Upper lobe of left lung (tissue), 6 donors: ENCODE data around the gene RNASE1. TPM values are rescaled to one million over a fixed set of nuclear protein-coding genes. Genes with fewer than 3 reads are reported as not detected.

Experiments used
- ATAC-seq, 2 donors: fragments of 200-7000 bp; cut with Tn5 transposase; one replicate each; pipeline ENCODE4 v1.9.1; 2022; ENCODE audit warnings: mild to moderate bottlenecking in 2 of 2, moderate library complexity in 2 of 2; ENCODE audit not compliant: low FRiP score in 2 of 2
- DNase-seq, 2 donors: peaks; one replicate each; pipeline ENCODE4 v3.0.0-alpha.2; 2019 to 2020
- H3K27ac ChIP-seq, 4 donors: fragments of 200-600 bp; sonication (generic); one replicate each; pipeline ENCODE4 v1.5.1; 2016 to 2019
- H3K27me3 ChIP-seq, 4 donors: fragments of 200-600 bp; sonication (generic); one replicate each; pipeline ENCODE4 v1.5.1; 2017 to 2019
- H3K36me3 ChIP-seq, 4 donors: fragments of 200-600 bp; sonication (generic); one replicate each; pipeline ENCODE4 v1.5.1; 2016 to 2019
- H3K4me1 ChIP-seq, 4 donors: fragments of 200-600 bp; sonication (generic); one replicate each; pipeline ENCODE4 v1.5.1; 2018 to 2019
- H3K4me3 ChIP-seq, 4 donors: fragments of 200-600 bp; sonication (generic); one replicate each; pipeline ENCODE4 v1.5.1; 2017 to 2019; ENCODE audit warnings: mild to moderate bottlenecking in 2 of 4, moderate library complexity in 1 of 4
- H3K9me3 ChIP-seq, 4 donors: fragments of 200-600 bp; sonication (generic); one replicate each; pipeline ENCODE4 v1.5.1; 2018 to 2019
- EP300 ChIP-seq, 4 donors: sonication (generic); formaldehyde crosslinking; IDR thresholded peaks; one replicate each; pipeline ENCODE4 v1.5.1; 2017; ENCODE audit warnings: antibody characterized with exemption in 4 of 4, control low read depth in 2 of 4
- POLR2A ChIP-seq, 4 donors: fragments of 450-650 bp; IDR thresholded peaks; one replicate each; pipeline ENCODE4 v1.5.1; 2016 to 2017; ENCODE audit warnings: antibody characterized with exemption in 4 of 4, mild to moderate bottlenecking in 2 of 4
- POLR2AphosphoS5 ChIP-seq, 2 donors: sonication (generic); formaldehyde crosslinking; IDR thresholded peaks; one replicate each; pipeline ENCODE4 v1.5.1; 2017; ENCODE audit warnings: antibody characterized with exemption in 2 of 2
- WGBS, 2 donors: methylation state at CpG; one replicate each; pipeline ENCODE4 v1.1.5; 2017 to 2018; 5-methylcytosine and 5-hydroxymethylcytosine counted together
- total RNA-seq, 6 donors: library from RNA; depleted of rRNA in 4 of 6; stranded (reverse); fragments of >200 nt in 4 of 6; gene quantifications; one replicate each; pipeline versions ENCODE4 v1.1.0 to v1.2.1, GENCODE V29; 2016 to 2021
- TF ChIP-seq, protein P1 (sequence below), 6 experiments: fragments of 450-650 bp in 4 of 6; fragments of 200-600 bp in 2 of 6; sonication (generic) in 2 of 6; IDR thresholded peaks; one replicate each; pipeline ENCODE4 v1.5.1; 2016 to 2019; ENCODE audit warnings: antibody characterized with exemption in 6 of 6
- donor health status: DM: no; HTN: no; CAD: no; lungs with moderate emphysema.
- donor health status: DM: no; HTN: yes; CAD: no; lungs with severe emphysema.

The RNASE1 gene
- total RNA-seq = 1,000 to 10,000 TPM in 2 of 6 donors, 100 to 1,000 TPM in 4; 229 to 1,558 (median 860) TPM

DNA sequence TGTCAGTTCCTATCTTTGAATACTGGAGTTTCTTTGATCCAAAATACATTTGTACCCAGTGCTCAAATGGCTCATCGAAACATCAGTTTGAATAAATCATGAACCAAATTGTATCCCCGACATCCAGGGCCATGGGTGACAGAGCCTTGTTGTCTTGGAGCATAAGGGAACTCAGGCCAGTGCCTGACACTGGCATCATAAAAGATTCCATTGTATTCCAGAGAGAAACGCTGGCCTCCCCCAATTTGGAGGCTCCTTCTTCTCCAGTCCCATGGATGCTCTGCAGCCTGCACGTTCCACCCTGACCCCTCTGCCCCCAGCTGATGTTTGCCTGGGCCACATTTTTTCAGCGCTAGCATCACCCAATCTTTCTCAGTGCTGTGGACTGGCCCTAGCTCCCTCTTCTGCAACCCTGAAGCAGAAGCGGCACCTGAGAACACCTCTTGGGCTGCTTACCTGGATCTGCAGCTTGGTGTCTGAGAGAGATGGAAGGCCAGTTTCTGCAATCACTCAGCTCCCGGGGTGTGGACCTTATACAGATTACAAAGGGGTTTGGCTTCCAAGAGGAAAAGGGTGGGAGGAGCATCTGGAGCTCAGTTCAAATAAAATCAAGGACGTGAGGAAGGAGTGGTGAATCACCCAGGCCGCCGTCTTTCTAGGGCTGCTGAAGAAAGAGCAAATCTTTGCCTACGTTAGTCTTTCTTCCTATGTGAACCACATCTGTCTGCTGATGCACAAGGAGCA, at the start of gene RNASE1:
Gene RNASE1, minus strand, starts transcription at position 504 of the 744 bp plus-strand sequence. CDS start 776 bp downstream, outside the sequence.
- Histone ChIP-seq H3K36me3 (no peaks in the 10 kb centered on the region), H3K9me3 (no peaks in the 10 kb centered on the region), H3K4me3 (peak within 1 kb of the TSS; percentile 40 to 62 (median 56)), H3K27ac (peak within 1 kb of the TSS; percentile 80 to 90 (median 85)), H3K27me3 (no peaks in the 10 kb centered on the region), H3K4me1 (peaks cover 27 to 44% (median 38%) of the 10 kb centered on the region in 4 donors)
- WGBS, 2 donors = 34 to 53% methylated on average over 10 to 11 of the region's 11 CpGs
- ATAC-seq (peak; percentile 79 to 88), DNase-seq (peak in 1 of 2 donors; percentile 84)
- TF ChIP-seq POLR2AphosphoS5 (IDR thresholded peaks at IDR 0.05) = peak; percentile 42 to 84
- no peak for TF ChIP-seq EP300 (IDR thresholded peaks at IDR 0.05)
- peak in 3 of 4 donors; percentile 52 to 90 (median 64) for TF ChIP-seq POLR2A (IDR thresholded peaks at IDR 0.05)
- TF ChIP-seq, protein P1, sequence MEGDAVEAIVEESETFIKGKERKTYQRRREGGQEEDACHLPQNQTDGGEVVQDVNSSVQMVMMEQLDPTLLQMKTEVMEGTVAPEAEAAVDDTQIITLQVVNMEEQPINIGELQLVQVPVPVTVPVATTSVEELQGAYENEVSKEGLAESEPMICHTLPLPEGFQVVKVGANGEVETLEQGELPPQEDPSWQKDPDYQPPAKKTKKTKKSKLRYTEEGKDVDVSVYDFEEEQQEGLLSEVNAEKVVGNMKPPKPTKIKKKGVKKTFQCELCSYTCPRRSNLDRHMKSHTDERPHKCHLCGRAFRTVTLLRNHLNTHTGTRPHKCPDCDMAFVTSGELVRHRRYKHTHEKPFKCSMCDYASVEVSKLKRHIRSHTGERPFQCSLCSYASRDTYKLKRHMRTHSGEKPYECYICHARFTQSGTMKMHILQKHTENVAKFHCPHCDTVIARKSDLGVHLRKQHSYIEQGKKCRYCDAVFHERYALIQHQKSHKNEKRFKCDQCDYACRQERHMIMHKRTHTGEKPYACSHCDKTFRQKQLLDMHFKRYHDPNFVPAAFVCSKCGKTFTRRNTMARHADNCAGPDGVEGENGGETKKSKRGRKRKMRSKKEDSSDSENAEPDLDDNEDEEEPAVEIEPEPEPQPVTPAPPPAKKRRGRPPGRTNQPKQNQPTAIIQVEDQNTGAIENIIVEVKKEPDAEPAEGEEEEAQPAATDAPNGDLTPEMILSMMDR (IDR thresholded peaks at IDR 0.05) = no peak

DNA sequence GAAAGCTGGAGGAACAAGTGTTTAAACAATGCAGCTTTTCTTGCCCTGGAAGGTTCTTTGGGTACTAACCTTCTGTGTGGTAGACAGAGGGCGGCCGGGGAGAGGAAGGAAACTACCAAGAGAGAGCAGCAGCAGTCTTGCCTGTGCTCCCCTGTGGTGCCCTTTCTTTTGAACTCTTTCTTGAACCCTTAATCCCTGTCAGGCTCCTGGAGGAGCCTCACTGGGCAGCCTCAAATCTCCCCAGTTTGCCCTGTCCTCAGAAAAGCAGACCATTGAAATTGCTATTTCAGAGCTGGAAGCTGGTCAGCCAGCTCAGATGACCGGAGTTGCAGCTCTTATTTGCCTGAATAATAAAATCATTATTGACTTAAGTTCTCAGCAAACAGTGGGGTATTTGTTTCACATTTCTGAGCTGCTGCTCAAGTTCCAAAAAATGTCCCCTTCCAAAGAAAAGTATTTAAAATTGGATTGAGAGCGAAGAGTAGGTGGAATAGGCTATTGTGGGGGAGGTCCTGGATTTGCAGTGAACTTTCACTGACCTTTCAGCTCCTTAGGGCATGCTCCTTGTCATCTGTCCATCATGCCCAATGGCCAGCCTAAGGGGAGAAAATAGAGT, 46.4 kb upstream of the RNASE1 start:
- peaks cover 0 to 17% (median 10%) of the 10 kb centered on the region in 4 donors for H3K4me1 ChIP-seq
- DNase-seq = no peak
- no peaks in the 10 kb centered on the region for H3K9me3 ChIP-seq
- no peaks in the 10 kb centered on the region for H3K36me3 ChIP-seq
- TF ChIP-seq POLR2A (IDR thresholded peaks at IDR 0.05) (no peak), POLR2AphosphoS5 (IDR thresholded peaks at IDR 0.05) (no peak), EP300 (IDR thresholded peaks at IDR 0.05) (no peak)
- TF ChIP-seq, protein P1 (IDR thresholded peaks at IDR 0.05) = no peak
- no peaks in the 10 kb centered on the region for H3K27me3 ChIP-seq
- 27 to 64% methylated on average over 4 of the region's 4 CpGs for WGBS, 2 donors
- peak overlapping the region; percentile 22 to 66 (median 58) for H3K27ac ChIP-seq
- H3K4me3 ChIP-seq = no peak overlapping the region
- ATAC-seq = peak; percentile 36 to 64

DNA sequence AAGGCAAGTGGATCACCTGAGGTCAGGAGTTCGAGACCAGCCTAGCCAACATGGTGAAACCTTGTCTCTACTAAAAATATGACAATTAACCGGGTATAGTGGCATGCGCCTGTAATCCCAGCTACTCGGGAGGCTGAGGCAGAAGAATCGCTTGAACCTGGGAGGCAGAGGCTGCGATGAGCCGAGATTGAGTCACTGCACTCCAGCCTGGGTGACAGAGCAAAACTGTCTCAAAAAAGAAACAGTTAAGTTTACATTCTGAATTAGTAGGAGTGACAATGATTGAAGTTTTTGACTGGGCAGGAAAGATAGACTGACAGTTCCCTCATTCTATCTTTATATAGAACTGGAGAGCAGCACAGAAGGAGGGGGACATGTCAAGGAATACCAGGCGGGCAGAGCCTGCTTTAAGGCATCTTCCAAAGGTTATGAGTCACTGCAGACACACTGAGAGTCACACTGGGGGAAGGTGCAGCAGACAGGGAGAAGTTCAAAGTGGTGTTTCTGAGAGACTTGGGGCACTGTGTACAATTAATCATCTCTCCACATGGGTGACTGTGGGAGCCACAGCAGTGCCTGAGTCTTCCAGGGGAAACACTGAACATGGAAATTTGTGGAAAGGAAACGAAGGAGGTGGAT, 45.8 kb upstream of the RNASE1 start:
- Histone ChIP-seq H3K4me1 (peaks cover 0 to 17% (median 10%) of the 10 kb centered on the region in 4 donors), H3K27ac (peak overlapping the region; percentile 22 to 66 (median 58)), H3K27me3 (no peaks in the 10 kb centered on the region), H3K4me3 (no peak overlapping the region), H3K9me3 (no peaks in the 10 kb centered on the region), H3K36me3 (no peaks in the 10 kb centered on the region)
- DNase-seq = peak in 1 of 2 donors; percentile 47
- 71 to 73% methylated on average over 9 of the region's 9 CpGs for WGBS, 2 donors
- TF ChIP-seq, protein P1 (IDR thresholded peaks at IDR 0.05) = no peak
- no peak for TF ChIP-seq POLR2AphosphoS5 (IDR thresholded peaks at IDR 0.05)
- no peak for TF ChIP-seq POLR2A (IDR thresholded peaks at IDR 0.05)
- TF ChIP-seq EP300 (IDR thresholded peaks at IDR 0.05) = no peak
- peak; percentile 69 to 83 for ATAC-seq

DNA sequence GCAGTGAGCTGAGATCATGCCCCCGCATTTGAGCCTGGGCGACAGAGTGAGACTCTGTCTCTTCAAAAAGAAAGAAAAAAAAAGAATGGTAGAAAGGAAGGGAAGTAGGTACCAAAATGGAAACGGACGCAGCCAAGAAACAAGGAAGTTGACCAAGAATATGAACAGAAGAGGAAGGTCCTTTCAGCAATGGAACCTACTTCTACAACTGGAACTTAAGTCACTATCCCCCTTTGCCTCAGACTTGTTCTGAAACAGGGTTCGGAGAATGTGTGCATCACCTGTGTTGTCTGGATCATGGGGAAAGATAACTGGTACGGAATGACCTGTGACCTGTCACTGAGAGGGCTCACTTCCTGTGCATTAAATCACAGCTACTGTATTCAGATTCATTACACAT, 43.9 kb upstream of the RNASE1 start:
- TF ChIP-seq, protein P1 (IDR thresholded peaks at IDR 0.05) = no peak
- TF ChIP-seq EP300 (IDR thresholded peaks at IDR 0.05) = no peak
- TF ChIP-seq POLR2A (IDR thresholded peaks at IDR 0.05) = no peak
- TF ChIP-seq POLR2AphosphoS5 (IDR thresholded peaks at IDR 0.05) = no peak
- ATAC-seq (peak in 1 of 2 donors; percentile 44), DNase-seq (no peak)
- no peaks in the 10 kb centered on the region for H3K27me3 ChIP-seq
- no peak overlapping the region for H3K4me3 ChIP-seq
- peaks cover 0 to 17% (median 10%) of the 10 kb centered on the region in 4 donors for H3K4me1 ChIP-seq
- 75 to 81% methylated on average over 6 of the region's 6 CpGs for WGBS, 2 donors
- no peaks in the 10 kb centered on the region for H3K9me3 ChIP-seq
- no peak overlapping the region for H3K27ac ChIP-seq
- no peaks in the 10 kb centered on the region for H3K36me3 ChIP-seq
